SKM-1 treated with dmso at 0.1 percent for 144 hours (cell line): ENCODE measurements around the gene GPX4.

Experiments used
- DNase-seq: peaks from one replicate; lab custom pipeline; 2025; ENCODE audit not compliant: unreplicated experiment; lab: John Stamatoyannopoulos, UW

Gene GPX4

DNA sequence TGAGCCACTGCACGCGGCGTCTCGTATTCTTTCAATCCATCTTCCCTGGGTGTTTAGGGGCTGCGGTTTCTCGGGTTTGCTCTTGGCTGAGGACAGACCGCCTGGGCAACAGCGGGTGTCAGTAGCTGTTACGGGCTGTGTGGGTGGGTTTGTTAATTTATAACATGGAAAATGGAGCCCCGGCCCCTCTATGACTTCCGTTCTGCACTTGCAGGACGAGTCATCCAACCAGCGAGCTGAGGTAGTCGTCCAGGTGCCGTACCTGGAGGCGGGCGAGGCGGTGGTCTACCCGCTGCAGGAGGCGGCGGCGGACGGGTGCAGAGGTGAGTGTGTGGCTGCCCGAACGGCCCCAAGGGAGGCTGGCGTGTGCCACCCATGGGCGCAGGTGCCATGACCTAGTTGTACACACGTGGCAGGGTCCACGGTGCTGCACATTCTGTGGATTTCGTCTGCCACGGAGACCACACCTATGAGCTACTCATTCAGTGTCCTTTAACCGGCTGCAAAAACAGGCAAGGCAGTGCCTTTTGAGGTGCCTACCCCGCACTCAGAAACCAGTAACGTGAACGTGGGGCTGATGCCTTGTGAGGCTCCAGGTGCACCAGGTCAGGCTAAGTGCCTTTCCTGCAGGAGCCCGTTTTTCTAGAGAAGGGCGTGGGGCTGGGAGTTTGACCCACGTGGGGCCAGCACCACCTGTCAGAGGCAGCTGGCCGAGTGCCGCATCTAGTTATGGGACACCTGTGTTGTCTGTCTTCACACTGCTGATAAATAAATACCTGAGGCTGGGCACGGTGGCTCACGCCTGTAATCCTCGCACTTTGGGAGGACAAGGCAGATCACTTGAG lies 19.5 kb upstream of the GPX4 start:
- DNase-seq = no peak

DNA sequence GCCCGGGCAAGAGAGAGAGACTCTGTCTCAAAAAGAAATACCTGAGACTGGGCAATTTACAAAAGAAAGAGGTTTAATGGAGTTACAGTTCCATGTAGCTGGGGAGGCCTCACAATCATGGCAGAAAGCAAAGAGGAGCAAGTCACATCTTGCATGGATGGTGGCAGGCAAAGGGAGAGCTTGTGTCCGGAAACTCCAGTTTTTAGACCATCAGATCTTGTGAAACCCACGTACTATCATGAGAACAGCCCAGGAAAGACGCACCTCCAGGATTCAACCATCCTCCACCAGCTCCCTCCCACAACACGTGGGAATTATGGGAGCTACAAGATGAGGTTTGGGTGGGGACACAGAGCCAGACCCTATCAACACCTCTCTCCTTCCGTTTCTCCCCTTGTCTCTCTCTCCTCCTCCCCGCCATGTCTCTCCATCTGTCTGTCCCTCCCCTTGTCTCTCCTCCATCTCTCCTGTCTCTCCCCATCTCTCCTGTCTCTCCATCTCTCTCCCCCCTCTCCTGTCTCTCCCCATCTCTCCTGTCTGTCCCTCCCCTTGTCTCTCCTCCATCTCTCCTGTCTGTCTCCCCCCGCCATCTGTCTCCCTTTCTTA lies 18.6 kb upstream of the GPX4 start:
- DNase-seq = no peak

DNA sequence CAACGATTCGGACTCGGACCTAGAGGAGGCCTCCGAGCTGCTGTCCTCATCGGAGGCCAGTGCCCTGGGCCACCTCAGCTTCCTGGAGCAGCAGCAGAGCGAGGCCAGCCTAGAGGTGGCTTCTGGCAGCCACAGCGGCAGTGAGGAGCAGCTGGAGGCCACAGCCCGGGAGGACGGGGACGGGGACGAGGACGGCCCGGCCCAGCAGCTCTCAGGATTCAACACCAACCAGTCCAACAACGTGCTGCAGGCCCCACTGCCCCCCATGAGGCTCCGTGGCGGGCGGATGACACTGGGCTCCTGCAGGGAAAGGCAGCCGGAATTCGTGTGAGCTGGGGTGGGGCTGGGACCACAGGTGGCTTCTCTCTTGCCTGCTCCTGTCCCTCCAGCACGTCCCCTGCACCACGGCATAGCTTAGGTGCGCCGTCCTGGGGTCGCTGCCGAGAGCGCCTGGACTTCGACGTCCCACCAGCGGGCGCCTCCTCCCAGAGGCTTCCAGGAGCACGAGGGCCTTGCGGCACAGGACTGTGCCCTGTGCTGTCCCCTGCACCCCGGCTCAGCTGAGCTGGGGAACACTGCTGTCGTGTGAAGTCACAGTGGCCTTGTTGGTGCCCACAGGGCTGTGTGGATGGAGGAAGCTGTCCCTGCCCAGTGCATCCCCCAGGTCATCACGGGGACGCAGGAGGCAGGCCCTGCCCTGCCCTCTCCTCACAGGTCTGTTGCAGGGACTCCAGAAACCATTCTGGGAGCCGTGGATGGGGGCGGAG lies 17.9 kb upstream of the GPX4 start:
- DNase-seq = no peak

DNA sequence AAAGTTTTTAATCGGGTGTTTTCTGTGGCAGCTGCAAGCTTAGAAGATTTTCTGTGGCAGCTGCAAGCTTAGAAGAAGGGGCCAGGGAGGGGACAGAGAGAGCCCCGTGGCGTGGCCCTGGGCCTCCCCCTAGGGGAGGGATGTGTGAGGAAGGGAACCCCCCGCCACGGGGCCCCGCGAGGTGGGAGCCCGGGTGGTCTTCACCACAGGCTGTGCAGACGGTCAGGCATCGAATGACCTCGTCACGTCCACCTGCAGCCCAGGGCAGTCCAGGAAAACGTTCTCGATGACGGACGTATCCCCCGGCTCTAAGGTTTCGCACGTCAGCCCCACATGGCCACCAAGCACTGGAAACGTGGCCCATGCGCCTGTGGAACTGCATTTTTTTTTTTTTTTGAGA lies 17.2 kb upstream of the GPX4 start:
- no peak for DNase-seq

DNA sequence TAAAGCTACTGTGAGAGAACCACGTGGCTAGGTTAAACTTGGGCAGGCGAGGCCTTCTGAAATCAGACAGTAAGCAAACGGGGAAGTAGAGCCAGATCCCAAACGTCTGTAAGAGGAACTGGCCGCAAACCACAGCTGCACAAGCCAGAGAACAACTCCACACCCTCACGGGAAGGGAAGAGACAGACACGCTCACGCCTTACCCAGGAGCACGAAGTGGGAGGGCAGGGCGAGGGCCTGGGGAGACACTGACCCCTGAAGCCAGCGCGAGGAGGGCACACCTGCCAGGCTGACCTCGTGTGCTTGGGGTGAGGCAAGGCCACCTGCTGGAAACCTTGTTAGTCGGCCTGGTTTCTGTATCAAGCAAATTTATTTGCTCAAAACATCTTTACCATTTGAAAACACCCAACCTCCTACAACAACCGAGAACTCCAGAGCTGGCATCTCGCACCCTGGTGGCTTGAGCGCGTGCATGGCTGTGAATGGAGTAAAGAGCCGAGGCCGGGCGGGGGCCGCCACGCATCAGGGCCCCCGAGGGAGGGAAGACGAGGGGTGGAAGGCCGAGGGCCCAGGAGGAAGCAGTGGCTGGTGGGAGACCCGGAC lies 15.9 kb upstream of the GPX4 start:
- peak; percentile 92 for DNase-seq

DNA sequence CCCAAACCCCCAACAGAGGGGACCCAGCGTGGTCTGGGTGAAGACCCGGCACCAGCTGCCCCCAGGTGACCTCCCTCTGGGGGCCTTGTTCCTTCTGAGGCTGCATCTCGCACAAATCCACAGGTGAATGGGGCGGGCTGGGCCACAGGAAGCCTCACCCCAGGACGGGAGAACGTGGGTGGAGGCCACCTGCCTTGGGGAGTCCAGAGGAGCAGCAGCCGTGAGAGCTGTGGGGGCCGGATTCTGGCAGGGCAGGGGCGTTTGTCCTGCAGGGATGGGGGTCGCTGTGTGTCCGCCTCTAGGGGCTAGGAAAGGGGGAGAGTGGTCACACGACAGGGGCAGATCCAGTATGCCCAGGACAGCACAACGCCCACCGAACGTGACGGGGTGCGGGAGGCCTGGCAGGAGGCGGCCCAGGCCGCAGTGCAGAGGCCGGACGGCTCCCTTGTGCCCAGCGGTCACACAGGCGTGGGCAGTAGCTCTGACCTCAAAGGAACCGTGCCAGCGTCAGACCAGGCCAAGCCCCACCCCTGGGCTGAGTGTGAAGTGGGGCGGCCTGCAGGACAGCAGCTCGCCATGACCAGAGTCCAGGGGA lies 15.3 kb upstream of the GPX4 start:
- no peak for DNase-seq

DNA sequence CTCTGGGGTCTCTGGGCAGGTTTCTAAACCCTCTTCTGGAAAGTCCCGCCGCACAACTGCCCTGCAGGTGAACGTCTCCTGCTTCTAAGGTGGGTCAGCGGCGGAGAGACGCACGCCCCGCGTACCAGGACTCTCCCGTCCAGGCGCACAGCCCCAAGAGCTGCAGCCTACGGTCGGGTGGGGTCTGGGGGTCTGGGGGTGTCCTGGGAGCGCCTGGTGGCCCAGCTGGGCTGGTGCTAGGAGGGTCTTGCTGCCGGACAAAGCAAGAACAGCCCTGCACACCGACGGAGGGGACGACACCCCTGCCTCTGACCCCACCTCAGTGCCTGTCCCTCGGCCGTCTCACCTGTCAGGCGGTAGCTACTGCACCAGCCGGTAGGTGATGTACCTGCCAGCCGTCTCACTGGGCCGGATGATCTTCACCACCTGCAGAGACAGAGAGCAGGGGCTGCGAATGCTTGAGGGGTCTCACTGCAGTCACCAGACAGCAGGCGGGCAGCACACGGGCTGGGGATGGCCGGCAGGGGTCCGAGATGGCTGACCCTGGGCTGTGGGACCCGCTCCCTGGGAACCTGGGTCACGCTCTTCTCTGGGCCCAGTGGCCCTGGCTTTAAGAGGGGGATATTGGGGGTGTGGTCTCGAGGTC lies 14.5 kb upstream of the GPX4 start:
- DNase-seq = no peak

DNA sequence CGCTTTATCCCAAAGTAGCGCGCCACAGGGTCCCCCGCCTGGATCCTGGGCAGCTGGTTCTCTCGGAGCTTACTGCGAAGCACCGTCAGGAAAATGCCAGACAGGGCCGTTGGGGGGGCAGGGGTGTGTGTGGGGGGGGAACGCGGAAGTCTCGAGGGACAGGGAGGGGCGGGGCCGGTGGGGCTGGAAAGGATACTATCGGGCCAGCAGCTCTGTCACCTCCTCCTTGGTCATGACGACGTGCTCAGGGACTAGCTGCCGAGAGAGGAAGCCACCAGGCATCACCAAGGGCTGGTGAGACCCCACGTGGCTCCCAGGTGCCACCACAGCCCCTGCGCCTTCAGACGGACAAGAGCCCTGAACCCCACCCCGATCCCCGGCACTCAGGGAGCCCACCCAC lies 13.9 kb upstream of the GPX4 start:
- no peak for DNase-seq

DNA sequence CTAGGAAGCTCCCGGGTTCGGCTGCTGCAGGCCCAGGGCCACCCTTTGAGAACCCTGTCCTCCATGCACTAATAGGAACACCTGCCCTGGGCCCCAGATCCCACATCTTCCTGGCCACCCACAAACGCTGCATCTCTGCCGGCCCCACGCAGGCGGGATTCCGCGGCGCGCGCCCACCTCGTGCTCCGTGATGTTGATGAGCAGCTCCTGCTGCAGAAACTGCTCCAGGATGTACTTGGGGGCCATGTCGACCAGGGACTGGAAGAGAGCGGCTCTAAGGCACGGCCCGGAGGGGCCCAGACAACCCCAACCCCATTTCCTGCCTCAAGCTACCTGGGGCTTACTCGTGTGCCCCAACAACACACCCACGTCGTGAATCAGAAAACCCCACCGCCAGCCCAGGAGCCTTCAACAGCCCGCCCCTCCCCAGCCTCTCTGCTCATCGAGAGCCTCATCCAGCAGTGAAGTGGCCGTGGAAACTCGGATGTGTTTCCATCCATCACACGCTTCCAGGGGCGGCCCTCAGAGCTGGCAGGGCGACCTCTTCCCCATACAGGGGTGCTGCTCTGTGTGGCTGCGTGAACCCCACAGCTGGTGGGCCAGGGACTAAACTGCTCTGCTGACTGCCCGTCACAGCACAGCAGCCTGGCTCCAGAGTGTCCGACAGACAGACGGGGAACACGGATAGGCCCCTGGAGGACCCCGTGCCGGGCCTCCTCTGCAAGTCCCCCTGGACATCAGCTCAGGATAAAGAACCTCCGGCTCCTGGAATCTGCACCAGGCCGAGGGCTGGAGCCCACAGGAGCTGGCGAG lies 12.9 kb upstream of the GPX4 start:
- no peak for DNase-seq

DNA sequence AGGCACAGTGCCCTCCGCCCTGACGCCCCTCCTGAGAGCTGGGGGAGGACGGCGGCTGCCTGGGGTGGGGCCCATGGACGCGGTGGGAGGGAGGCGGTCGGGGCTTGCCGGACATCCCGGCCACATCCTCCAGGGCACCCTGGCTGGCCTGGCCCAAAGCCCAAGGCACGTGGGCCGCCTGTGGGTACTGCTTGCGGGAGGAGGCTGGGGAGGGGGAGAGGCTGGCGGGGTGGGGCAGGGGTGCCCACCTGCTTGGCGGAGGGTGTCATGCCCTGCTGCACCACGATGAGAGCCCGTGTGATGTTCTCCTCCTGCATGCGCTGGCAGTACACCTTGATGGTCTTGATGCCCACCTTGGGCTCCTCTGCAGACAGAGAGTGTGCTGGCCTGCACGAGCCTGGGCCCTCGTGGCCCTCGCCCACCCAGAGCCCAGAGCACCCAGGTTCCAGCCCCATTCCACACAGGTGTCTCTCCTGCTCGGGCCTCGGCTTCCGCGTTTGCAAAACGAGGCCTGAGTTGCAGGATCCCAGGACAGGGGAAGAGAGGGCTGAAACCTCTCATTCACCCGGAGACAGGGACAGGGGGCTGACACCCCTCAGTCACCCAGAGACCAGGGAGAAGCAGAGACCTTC lies 12.1 kb upstream of the GPX4 start:
- no peak for DNase-seq

DNA sequence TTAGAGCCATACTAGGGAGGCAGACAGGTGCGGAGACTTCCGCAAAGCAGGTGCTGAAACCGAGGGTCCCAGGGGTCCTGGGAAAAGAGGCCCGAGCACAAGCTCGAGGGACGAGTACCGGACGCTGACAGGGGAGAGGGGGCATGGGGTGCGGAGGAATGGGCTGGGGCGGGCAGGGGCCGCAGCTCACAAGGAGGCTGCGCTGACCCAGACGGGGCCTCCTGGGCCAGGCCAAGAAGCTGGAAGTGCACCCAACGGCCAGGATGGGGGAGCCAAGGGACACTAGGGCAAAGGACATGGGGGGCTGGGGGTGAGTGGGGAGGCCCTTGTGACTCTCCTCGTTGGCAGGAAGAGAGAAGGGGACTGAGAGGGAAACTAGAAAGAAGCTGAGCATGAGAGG lies 10.5 kb upstream of the GPX4 start:
- no peak for DNase-seq

DNA sequence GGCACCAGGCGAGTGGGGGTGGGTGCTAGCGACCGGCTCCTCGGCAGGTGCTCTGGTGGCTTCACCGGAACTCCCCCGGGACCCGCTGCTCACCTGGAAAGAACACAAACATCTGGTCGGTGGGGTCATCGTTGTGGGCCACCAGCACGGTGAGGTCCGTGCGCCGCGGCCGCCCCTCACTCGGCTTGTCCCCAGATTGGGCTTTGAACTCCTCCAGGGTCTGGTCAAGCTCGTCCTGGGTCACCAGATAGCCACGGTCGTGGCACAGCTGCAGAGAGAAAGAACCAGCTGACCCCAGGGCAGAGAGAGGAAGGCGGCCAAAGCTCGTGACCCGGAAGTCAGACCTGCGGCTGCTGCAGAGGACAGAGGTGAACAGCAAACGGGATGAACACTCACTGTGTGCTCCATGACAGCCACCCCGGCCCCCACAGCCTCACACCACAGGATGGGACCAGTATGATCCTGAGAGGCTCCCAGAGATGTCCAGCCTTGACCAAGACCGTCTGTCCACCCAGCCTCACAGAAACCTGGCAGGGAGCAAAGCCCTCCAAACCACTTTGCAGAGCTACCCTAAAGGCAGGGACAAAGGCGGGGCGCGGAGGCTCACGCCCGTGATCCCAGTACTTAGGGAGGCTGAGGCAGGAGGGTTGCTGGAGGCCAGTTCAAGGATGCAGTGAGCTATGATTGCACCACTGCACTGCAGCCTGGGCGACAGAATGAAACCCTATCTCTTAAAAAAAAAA lies 9.8 kb upstream of the GPX4 start:
- no peak for DNase-seq

DNA sequence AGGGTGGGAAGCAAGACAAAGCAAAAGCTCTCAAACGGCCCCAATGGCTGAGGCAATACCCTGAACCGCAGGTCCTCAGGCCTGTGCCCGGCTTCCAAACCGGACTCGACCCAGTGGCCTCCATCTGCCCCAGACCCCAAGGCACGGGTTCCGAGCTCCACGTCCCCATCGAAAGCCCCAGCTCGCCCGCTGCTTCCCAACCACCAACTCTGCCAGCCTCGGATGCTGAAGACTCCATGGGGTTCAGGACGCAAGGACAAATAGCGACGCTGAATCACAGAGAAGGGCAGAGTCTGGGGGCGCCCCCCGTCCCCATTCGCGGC lies 9.2 kb upstream of the GPX4 start:
- DNase-seq = no peak

DNA sequence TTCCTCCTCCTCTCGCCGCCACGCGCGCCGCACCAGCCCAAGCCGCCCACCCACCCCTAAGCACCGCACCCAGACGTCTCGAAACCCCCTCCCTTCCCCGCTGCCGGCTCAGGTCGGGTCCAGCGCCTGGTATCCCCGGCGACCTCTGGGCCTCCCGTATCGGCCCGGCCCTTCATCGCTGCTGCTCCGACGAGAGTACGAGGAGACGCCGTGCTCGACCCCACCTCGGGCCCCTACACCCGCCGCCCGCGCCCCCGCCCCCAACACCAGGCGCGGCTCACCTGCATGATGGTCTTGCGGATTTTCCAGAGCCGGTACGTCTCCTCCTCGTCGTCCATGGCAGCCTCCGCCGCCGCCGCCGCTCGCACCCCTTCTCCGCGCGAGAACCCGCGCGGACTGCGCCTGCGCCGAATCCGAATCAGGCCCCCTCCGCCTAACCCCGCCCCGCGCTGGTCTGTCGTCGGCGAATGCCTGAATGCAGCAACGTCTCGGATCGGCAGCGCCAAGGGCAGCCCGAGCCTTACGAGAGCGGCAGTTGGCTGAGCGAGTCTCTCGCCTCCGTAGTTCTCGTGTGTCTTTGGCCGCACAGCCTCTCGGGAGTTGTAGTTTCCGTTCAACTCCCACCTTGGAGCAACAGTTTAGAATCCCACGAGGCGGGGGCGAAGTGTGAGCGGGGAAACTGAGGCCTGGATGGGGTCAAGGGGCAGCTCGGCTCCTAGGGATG lies 8.7 kb upstream of the GPX4 start, which contains the start of gene POLR2E:
Gene POLR2E (minus strand): TSS at position 398 of the 724 bp plus-strand sequence. CDS start 60 bp downstream, at position 338.
- peak; percentile 95 for DNase-seq

DNA sequence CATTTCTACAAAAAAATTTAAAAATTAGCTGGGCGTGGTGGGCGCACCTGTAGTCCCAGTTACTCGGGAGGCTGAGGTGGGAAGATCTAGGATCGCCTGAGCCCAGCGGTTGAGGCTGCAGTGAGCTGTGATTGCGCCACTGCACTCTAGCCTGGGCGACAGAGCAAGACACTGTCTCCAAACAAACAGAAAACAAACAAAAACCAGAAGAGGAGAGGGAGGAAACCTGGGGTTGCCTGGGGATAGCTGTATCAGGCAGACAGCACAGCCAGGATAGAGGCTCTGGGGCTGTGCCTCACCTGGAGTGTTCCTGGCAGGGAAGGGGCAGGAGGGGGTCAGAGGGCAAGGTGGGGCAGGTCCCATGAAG lies 6.0 kb upstream of the GPX4 start:
- no peak for DNase-seq

DNA sequence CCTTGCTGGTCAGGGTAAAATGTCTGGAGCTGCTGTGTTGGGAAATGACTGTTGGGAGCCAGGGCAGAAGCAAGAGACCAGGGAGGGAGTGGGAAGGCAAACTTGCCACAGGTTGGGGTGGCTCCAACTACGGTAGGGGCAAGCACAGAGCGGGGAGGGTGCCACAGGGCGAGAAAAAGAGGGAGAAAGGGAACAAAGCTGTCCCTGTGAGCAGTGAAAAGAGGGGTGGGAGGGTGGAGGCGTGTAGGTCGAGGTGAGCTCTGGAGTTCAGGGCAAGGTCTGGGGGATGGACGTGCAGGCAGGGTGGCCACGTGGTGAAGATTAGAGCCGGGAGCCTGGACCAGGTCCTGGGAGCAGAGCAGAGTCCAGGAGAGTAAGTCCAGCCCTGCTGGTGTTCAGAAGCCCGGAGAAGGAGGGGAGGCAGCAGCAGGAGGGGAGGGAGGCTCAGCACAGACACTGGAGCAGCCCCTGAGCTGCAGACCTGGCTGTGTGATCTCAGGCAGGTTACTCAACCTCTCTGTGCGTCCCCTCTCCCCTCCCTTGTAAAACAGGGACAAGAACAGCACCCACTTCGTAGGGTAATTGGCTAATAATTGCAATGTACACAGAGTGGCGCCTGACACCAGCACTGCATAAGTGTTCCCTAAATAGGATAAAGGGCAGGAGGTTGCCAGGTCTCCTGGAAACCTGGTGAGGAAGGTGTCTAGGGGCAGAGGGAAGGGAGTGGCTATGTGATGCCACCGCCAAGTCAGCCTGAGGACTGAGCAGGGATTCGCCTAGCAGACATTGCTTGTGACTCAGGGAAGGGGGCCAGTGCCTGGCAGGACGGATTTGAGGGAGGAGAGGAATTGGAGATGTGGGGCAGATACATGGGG lies 5.4 kb upstream of the GPX4 start:
- DNase-seq = no peak

DNA sequence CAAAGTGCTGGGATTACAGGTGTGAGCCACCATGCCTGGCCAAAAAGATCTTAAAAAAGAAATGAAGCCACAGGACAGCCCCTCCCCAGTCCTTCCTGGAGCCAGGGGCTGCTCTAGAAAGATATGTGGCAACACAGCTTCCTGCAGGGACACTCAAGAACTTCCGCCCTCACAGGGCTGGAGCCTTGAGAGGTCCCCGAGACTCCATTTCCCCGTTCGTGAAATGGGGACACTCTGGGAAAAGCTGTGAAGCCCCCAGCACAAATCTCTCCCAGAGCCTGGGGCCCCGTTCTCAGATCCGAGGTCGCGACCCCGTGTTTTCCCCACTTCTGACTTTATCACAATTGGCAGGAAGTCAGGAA lies 2.5 kb upstream of the GPX4 start:
- peak; percentile 71 for DNase-seq
